GM23248 (cell line): ENCODE measurements around the gene SMYD3. TPM values are rescaled to one million over a fixed set of nuclear protein-coding genes. Genes with fewer than 3 reads are reported as not detected.

Experiments
- DNase-seq: peaks from one replicate; pipeline ENCODE4 v3.0.0-alpha.2; 2015
- H2AFZ ChIP-seq: fragments of 200-600 bp; sonication (generic); 2 replicates; pipeline ENCODE4 v1.6.1; 2016; ENCODE audit warnings: antibody characterized with exemption
- H3F3A ChIP-seq: fragments of 200-600 bp; sonication (generic); 2 replicates; pipeline ENCODE4 v1.6.1; 2016; ENCODE audit warnings: mild to moderate bottlenecking, antibody characterized with exemption, mixed run types; ENCODE audit not compliant: insufficient read depth
- H3K27ac ChIP-seq: fragments of 200-600 bp; sonication (generic); 2 replicates; pipeline ENCODE4 v1.5.1; 2016; ENCODE audit warnings: mild to moderate bottlenecking
- H3K27me3 ChIP-seq: fragments of 200-600 bp; sonication (generic); replicated peaks from 2 replicates; pipeline ENCODE4 v1.6.1; 2016; ENCODE audit warnings: mild to moderate bottlenecking; ENCODE audit not compliant: insufficient read depth
- H3K36me3 ChIP-seq: fragments of 200-600 bp; sonication (generic); 2 replicates; pipeline ENCODE4 v1.6.1; 2016; ENCODE audit warnings: low read depth, mild to moderate bottlenecking
- H3K4me1 ChIP-seq: fragments of 200-600 bp; sonication (generic); 2 replicates; pipeline ENCODE4 v1.6.1; 2016; ENCODE audit warnings: mild to moderate bottlenecking; ENCODE audit not compliant: insufficient read depth
- H3K4me2 ChIP-seq: fragments of 200-600 bp; sonication (generic); one replicate; pipeline ENCODE4 v1.6.1; 2016; ENCODE audit warnings: mild to moderate bottlenecking; ENCODE audit not compliant: unreplicated experiment
- H3K4me3 ChIP-seq: fragments of 200-600 bp; sonication (generic); 2 replicates; pipeline ENCODE4 v1.5.1; 2016; ENCODE audit warnings: mild to moderate bottlenecking
- H3K79me2 ChIP-seq: fragments of 200-600 bp; sonication (generic); 2 replicates; pipeline ENCODE4 v1.6.1; 2016; ENCODE audit warnings: mild to moderate bottlenecking; ENCODE audit not compliant: insufficient read depth
- H3K9ac ChIP-seq: fragments of 200-600 bp; sonication (generic); 2 replicates; pipeline ENCODE4 v1.6.1; 2016; ENCODE audit warnings: mild to moderate bottlenecking
- H3K9me2 ChIP-seq: fragments of 200-600 bp; sonication (generic); 2 replicates; pipeline ENCODE4 v1.6.1; 2016; ENCODE audit warnings: mixed run types, mild to moderate bottlenecking, moderate library complexity; ENCODE audit not compliant: insufficient read depth
- H3K9me3 ChIP-seq: fragments of 200-600 bp; sonication (generic); one replicate; pipeline ENCODE4 v1.6.1; 2017; ENCODE audit warnings: low read depth
- H4K20me1 ChIP-seq: fragments of 200-600 bp; sonication (generic); 2 replicates; pipeline ENCODE4 v1.6.0; 2016; ENCODE audit not compliant: insufficient read depth
- EZH2 ChIP-seq: fragments of 200-600 bp; sonication (generic); IDR thresholded peaks from 2 replicates; pipeline ENCODE4 v1.6.1; 2018; ENCODE audit warnings: antibody characterized with exemption, mild to moderate bottlenecking; ENCODE audit not compliant: insufficient read depth, poor library complexity, severe bottlenecking
- EZH2phosphoT487 ChIP-seq: fragments of 200-600 bp; sonication (generic); IDR thresholded peaks from 2 replicates; pipeline ENCODE4 v1.6.1; 2018; ENCODE audit warnings: antibody characterized with exemption, moderate library complexity, mild to moderate bottlenecking, low read depth; ENCODE audit not compliant: insufficient read depth
- WGBS, 2 experiments: methylation state at CpG; one replicate each; pipeline ENCODE4 v1.1.6; 2015 to 2017; ENCODE audit warnings: low lambda C conversion rate in 2 of 2, low coverage in 1 of 2; ENCODE audit errors: missing lambda C conversion rate in 2 of 2; 5-methylcytosine and 5-hydroxymethylcytosine counted together
- in situ Hi-C: fragments of 300-500 bp; cut with MboI; formaldehyde crosslinking; loops from 2 replicates; pipeline ENCODE4 v1.15.0; 2020
- polyA plus RNA-seq: library from polyadenylated mRNA; unstranded; fragments of >200 nt; fragmentation: Nextera tagmentation; extraction: Ambion mirVana; gene quantifications from 2 replicates; pipeline ENCODE4 v1.2.1, GENCODE V29; 2016
- total RNA-seq: library from RNA; depleted of rRNA; stranded (reverse); fragments of >200 nt; shearing (Covaris generic); gene quantifications from 2 replicates; pipeline ENCODE4 v1.2.3, GENCODE V29; 2014

The SMYD3 gene
- total and polyA plus RNA-seq, 2 experiments from 2014 or later: 32.1 to 44.8 TPM

DNA sequence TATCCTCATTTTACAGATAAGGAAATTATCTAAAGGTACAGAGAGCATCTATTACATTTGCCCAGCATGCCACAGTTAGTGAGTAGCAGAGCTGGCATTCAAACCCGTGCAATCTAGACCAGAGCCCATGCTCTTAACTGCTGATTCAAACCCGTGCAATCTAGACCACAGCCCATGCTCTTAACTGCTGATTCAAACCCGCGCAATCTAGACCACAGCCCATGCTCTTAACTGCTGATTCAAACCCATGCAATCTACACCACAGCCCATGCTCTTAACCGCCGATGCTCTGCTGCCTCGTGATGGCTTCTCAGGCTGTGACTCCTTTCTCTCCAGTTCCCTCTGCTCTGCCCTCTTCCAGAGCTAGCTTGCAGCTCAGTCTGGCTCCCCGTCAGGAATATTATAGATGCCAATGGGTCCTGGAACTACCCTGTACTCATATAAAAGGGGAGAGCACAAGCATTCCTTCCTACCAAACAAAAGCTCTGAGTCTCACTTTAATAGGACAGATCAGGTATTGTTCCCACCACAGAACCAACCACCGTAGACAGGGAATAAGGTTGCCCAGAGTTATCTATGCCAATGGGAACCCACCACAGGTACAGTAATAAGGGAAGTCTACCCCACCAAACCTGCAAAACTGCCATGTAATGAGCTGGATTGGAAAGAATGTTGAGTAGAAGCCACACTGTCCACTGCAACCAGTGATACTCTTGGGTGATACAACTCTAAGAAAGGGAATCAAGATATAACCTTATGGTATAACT lies 78.4 kb downstream of the SMYD3 start:
- no peaks in the 10 kb centered on the region for H3K9me2 ChIP-seq
- peaks cover 31% of the 10 kb centered on the region; the same call in 1 of the 2 replicates for H3K79me2 ChIP-seq
- H3K27me3 ChIP-seq: no peaks in the 10 kb centered on the region
- peaks cover 24% of the 10 kb centered on the region for H3K4me1 ChIP-seq
- H3F3A ChIP-seq: peaks cover 26% of the 10 kb centered on the region
- peak overlapping the region; percentile 66 for H3K9ac ChIP-seq
- H3K9me3 ChIP-seq: no peaks in the 10 kb centered on the region
- H3K27ac ChIP-seq: peak overlapping the region; percentile 92
- TF ChIP-seq EZH2 (no peak), EZH2phosphoT487 (no peak)
- no peaks in the 10 kb centered on the region for H3K36me3 ChIP-seq
- in situ Hi-C loops: no loop called here
- H2AFZ ChIP-seq: peak overlapping the region; percentile 38; the same call in 1 of the 2 replicates
- H3K4me2 ChIP-seq: peak overlapping the region; percentile 60
- WGBS, 2 experiments: 13 to 21% methylated on average over 9 of the region's 9 CpGs
- DNase-seq: peak; percentile 93
- peak overlapping the region; percentile 42 for H3K4me3 ChIP-seq
- H4K20me1 ChIP-seq: no peaks in the 10 kb centered on the region

DNA sequence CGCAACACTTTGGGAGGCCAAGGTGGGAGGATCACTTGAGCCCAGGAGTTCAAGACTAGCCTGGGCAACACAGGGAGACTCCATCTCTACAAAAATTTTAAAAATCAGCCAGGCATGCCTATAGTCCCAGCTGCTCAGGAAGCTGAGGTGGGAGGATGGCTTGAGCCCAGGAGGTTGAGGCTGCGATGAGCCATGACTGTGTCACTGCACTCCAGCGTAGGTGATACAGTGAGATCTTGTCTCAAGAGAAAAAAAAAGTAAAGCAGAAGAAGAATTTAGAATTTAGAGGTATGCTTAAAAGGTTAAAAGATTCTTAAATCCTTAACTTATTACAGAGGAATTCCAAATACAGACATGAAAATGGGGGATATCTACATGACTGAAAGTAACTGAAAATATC lies 79.5 kb downstream of the SMYD3 start:
- Histone ChIP-seq H3K36me3 (no peaks in the 10 kb centered on the region), H3K9ac (peak overlapping the region; percentile 66), H2AFZ (0 out of 2 replicates have a peak overlapping the region, but pooled peaks have one; percentile 2), H3K9me3 (no peaks in the 10 kb centered on the region), H4K20me1 (no peaks in the 10 kb centered on the region), H3K4me2 (peak overlapping the region; percentile 60), H3K4me1 (peaks cover 21% of the 10 kb centered on the region), H3F3A (peaks cover 19% of the 10 kb centered on the region), H3K27ac (peak overlapping the region; percentile 92), H3K27me3 (no peaks in the 10 kb centered on the region), H3K4me3 (peak overlapping the region; percentile 42), H3K9me2 (no peaks in the 10 kb centered on the region), H3K79me2 (peaks cover 27% of the 10 kb centered on the region; the same call in 1 of the 2 replicates)
- peak; percentile 65 for DNase-seq
- in situ Hi-C loops: no loop called here
- TF ChIP-seq EZH2phosphoT487: no peak
- TF ChIP-seq EZH2: no peak
- WGBS, 2 experiments: 33 to 38% methylated on average over 3 of the region's 3 CpGs

DNA sequence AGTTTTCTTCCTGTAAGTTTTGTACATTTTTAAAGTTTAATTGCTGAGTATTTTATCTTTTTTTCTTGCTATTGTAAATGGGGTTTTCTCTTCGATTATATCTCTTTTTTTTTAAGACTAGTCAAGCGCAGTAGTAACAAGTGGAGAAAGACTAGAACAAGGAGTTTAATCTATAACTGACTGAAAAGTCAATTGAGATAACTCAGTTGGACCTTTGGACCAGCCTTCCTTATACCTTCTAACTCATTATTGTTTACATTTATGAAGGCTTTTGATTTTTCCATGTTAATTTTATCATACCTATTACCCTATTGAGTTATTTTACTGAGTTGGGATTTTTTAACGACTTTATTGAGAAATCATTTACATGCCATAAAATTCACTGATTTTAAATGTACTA lies 81.2 kb downstream of the SMYD3 start:
- no peaks in the 10 kb centered on the region for H3K9me3 ChIP-seq
- H3K4me2 ChIP-seq: no peak overlapping the region
- H4K20me1 ChIP-seq: no peaks in the 10 kb centered on the region
- no peak overlapping the region for H3K9ac ChIP-seq
- no peak for TF ChIP-seq EZH2phosphoT487
- TF ChIP-seq EZH2: no peak
- no peaks in the 10 kb centered on the region for H3K9me2 ChIP-seq
- peaks cover 19% of the 10 kb centered on the region for H3F3A ChIP-seq
- H3K27ac ChIP-seq: no peak overlapping the region
- DNase-seq: no peak
- no peak overlapping the region for H2AFZ ChIP-seq
- no peaks in the 10 kb centered on the region for H3K36me3 ChIP-seq
- H3K27me3 ChIP-seq: no peaks in the 10 kb centered on the region
- H3K4me1 ChIP-seq: peaks cover 33% of the 10 kb centered on the region
- 99% methylated on average over 3 of the region's 3 CpGs for WGBS, 2 experiments
- 0 out of 2 replicates have a peak, but pooled peaks cover 19% of the 10 kb centered on the region for H3K79me2 ChIP-seq
- in situ Hi-C loops: no loop called here
- no peak overlapping the region for H3K4me3 ChIP-seq

DNA sequence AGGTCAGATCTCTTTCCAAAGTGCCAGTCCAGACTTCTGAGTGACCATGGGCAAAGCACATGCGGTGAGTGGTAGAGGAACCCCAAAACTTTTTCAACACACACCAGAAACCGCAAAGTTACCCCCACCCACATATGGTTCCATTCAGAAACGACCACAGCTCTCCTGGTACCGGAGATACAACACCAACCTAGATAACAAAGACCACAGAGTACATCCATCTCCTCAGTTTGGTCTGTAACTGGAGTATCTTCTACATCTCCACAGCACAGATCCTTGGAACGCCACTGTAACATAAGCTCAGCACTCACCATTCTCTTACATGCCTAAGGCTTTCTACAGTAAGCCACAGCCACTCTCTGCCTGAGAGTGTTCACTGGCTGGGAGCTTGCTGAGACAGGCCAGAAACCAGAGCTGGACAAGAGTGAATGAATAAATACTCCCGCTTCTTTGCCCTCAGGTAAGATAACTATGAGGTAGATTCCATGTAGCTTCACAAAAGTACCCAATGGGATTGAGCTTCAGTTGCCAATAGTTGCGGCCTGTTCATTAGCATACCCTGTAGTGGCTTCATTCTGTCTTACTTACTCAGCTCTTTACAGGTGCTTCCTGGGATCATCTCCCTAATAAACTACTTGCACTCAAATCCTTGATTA lies 81.8 kb downstream of the SMYD3 start:
- no peak overlapping the region for H3K9ac ChIP-seq
- 0 out of 2 replicates have a peak, but pooled peaks cover 13% of the 10 kb centered on the region for H3K79me2 ChIP-seq
- no peaks in the 10 kb centered on the region for H3K36me3 ChIP-seq
- H3K4me1 ChIP-seq: peaks cover 37% of the 10 kb centered on the region
- H3K4me3 ChIP-seq: no peak overlapping the region
- H3K4me2 ChIP-seq: no peak overlapping the region
- no peaks in the 10 kb centered on the region for H3K27me3 ChIP-seq
- H3K27ac ChIP-seq: no peak overlapping the region
- 93 to 95% methylated on average over 7 of the region's 7 CpGs for WGBS, 2 experiments
- peaks cover 19% of the 10 kb centered on the region for H3F3A ChIP-seq
- H4K20me1 ChIP-seq: no peaks in the 10 kb centered on the region
- no peaks in the 10 kb centered on the region for H3K9me2 ChIP-seq
- no peaks in the 10 kb centered on the region for H3K9me3 ChIP-seq
- no peak for TF ChIP-seq EZH2
- no peak for TF ChIP-seq EZH2phosphoT487
- no peak overlapping the region for H2AFZ ChIP-seq
- no peak for DNase-seq
- in situ Hi-C loops: no loop called here
